Thyroid gland (tissue), 4 donors: ENCODE data around the gene HSPB2.

ENCODE experiments used
- POLR2A ChIP-seq, 2 donors: fragments of 450-650 bp; IDR thresholded peaks; one replicate each; pipeline ENCODE4 v1.6.1; 2017; ENCODE audit warnings: antibody characterized with exemption in 2 of 2, mild to moderate bottlenecking in 2 of 2, moderate library complexity in 1 of 2
- TF ChIP-seq, protein P1 (sequence below), 6 experiments: fragments of 200-600 bp in 3 of 6; fragments of 450-650 bp in 3 of 6; sonication (generic) in 3 of 6; IDR thresholded peaks; one replicate each; pipeline ENCODE4 v1.5.1; 2016 to 2019; ENCODE audit warnings: antibody characterized with exemption in 6 of 6, mild to moderate bottlenecking in 2 of 6, inconsistent platforms in 1 of 6, moderate library complexity in 1 of 6

DNA sequence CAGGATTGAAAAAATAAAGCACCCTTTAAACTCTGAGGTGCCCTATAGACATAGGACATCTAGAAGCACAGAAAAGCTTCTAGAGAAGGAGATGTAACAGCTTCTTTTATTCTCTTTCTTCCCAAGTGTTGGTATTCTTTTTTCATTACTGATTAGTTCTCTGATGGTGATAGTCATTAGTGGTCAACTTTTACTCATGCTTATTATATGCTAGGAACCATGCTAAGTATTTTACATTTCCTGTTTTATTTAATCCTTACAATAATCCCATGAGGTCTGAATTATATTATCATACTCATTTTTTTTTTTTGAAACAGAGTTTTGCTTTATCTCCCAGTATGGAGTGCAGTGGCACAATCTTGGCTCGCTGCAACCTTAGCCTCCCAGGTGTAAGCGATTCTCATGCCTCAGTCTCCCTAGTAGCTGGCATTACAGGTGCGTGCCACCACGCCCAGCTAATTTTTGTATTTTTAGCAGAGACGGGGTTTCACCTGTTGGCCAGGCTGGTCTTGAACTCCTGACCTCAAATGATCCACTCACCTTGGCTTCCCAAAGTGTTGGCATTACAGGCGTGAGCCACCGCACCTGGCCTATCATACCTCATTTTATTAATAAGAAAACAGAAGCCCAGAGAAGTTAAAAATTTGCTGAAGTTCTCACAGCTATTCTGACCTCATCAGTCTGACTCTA lies 9.2 kb downstream of the HSPB2 start:
- TF ChIP-seq POLR2A (IDR thresholded peaks at IDR 0.05) = no peak
- TF ChIP-seq, protein P1, sequence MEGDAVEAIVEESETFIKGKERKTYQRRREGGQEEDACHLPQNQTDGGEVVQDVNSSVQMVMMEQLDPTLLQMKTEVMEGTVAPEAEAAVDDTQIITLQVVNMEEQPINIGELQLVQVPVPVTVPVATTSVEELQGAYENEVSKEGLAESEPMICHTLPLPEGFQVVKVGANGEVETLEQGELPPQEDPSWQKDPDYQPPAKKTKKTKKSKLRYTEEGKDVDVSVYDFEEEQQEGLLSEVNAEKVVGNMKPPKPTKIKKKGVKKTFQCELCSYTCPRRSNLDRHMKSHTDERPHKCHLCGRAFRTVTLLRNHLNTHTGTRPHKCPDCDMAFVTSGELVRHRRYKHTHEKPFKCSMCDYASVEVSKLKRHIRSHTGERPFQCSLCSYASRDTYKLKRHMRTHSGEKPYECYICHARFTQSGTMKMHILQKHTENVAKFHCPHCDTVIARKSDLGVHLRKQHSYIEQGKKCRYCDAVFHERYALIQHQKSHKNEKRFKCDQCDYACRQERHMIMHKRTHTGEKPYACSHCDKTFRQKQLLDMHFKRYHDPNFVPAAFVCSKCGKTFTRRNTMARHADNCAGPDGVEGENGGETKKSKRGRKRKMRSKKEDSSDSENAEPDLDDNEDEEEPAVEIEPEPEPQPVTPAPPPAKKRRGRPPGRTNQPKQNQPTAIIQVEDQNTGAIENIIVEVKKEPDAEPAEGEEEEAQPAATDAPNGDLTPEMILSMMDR (IDR thresholded peaks at IDR 0.05) = no peak
